Endometrial microvascular endothelial cells (primary cell): ENCODE data around the gene TMEM232. TPM values are rescaled to one million over a fixed set of nuclear protein-coding genes. Genes with fewer than 3 reads are reported as not detected.
"Not testable (repeated sequence)": the region's sequence is repeated elsewhere in the genome, so short reads cannot be mapped to it uniquely, and the experiment has no call there.

Experiments
- in situ Hi-C: cut with HindIII; loops from 2 replicates; pipeline ENCODE4 v1.10.0; 2017; ENCODE audit warnings: low sequenced_read_pairs, low pct_unique_long_range_greater_than_20kb; ENCODE audit errors: inconsistent ontology term
- total RNA-seq: library from RNA; depleted of rRNA; stranded (reverse); fragments of >200 nt; gene quantifications from one replicate; pipeline ENCODE4 v1.2.3, GENCODE V29; 2015; ENCODE audit errors: inconsistent ontology term

TMEM232 gene
- total RNA-seq, 1 donor from 2014 or later = not detected

DNA sequence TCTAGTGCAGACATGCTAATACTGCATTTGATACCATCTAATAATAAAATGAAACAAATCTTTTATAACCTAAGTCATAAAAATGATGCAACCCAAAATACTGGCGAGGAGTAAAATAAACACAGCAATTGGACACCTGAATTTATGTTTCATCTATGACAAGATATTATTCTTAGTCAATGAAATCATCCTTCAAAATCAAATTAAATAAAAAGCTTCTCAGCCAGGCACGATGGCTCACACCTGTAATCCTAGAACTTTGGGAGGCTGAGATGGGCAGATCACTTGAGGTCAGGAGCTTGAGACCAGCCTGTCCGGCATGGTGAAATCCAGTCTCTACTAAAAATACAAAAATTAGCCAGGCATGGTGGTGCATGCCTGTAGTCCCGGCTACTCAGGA lies 179.0 kb downstream of the TMEM232 start:
- in situ Hi-C loops = no loop called here

DNA sequence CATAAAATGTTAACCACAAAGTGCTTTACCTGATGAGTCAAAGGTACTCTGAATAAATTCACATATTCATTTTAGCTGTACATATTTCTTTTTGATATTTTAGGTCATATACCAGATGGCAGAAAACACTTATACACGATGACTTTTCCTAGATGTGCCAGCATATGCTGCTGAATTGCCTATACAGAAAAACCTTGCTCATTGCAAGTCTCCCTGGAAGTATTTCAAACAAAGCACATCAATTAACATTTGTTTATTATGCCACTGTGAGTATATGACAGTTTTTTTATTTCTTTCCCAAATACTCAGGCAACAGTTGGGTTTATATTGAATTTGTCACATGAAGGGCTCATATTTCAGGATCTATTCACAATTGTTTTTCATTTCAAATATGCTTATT lies 180.8 kb downstream of the TMEM232 start:
- in situ Hi-C loops = no loop called here

DNA sequence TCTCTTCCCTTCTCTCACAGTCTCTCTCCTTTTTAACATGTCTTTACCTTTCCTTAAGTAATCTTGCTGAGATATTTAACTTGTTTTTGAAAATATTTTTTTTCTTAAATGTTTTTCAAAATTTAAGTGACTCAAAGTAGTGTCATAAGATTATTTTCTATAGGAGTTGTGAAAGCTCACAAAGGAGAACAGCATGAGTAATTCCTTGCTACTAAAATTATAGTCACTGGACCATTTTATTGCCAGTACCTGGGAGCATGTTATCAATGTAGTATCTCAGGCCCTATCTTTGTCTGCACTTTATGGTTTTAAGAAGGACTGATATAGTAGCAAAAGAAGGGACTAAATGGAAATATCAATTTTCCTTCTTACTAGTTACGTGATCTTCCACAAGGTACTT lies 181.9 kb downstream of the TMEM232 start:
- in situ Hi-C loops = no loop called here

DNA sequence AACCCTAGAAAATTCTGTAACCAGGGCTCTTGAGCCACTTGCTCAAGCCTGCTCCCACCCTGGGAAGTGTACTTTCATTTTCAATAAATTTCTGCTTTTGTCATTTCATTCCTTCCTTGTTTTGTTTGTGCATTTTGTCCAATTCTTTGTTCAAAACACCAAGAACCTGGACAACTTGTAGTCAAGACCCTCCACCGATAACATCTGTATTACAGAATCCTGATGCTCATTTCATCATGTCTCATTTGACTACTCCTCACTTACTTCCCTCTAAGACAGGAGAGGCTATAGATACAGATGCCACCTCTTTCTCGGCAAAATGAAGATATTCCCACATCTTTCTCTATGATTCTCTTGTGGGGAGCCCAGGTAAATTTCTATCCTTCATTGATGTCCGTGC lies 183.5 kb downstream of the TMEM232 start:
- in situ Hi-C loops = no loop called here

DNA sequence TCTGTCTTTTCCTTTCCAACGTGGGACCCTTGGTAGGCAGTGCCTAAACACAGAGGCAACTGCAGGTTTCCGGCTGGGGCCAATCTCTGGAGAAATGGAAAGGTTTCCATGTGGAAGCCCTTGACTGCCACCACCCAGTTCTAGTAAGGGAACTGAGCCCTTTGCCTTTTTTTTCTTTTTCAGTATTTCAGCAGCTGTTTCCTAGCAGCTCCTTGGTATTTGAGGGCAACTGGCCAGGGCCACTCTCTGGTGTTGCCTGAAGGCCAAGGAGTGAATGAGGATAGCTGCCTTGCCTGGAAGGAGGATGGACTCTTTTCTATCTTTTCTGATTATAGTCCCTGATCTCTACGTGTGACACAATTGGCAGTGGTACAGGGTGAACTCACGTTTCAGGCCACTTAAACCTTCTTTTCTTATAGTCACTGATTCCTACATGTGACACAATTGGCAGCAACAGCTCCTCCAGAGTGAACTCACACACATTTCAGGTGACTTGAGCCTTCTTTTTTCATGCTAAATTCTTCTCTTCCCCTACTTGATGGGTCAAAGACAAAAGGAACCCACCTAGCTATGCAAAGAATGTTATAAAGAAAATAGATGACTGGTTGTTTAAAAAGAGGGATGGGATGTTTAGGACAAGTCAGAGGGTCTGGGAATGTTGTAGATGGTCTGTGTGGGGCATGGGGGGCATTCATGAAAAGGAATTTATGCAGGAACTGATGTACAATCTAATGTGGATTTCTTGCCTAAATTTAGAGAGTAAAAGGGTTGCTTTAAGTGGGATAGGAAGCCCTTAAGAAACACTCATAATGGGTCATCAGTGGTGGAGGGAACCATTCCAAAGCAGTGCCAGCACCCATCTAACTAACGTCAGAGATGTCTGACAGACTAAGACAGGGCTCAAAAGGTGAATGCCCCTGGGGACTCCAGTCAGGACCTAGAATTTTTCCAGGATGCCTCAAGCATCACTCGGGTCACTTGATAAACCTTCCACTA lies 190.1 kb downstream of the TMEM232 start:
- in situ Hi-C loops = no loop called here

DNA sequence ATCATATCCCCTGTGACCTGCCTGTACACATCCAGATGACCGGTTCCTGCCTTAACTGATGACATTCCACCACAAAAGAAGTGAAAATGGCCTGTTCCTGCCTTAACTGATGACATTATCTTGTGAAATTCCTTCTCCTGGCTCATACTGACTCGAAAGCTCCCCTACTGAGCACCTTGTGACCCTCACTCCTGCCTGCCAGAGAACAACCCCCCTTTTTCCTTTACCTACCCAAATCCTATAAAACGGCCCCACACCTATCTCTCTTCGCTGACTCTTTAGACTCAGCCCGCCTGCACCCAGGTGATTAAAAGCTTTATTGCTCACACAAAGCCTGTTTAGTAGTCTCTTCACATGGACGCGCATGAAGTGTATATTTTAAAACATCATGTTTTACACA lies 191.3 kb downstream of the TMEM232 start:
- in situ Hi-C loops = not testable (repeated sequence)

DNA sequence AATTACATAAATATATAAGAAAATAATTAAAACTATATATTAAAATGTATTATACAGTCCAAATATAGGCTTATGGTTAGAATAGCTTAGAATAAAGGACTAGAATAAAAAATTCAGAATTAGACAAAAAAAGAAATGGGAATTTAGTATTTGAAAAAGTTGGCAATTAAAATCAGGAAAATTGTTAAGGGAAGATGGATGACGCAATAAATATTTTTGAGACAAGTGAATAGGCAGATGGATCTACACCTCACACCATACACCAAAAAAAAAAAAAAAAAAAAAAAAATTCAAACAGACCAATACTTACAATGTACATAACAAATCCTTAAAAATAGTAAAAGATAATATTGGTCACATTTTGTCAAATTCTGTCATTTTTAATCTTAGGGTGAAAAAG lies 200.7 kb downstream of the TMEM232 start:
- in situ Hi-C loops = no loop called here

DNA sequence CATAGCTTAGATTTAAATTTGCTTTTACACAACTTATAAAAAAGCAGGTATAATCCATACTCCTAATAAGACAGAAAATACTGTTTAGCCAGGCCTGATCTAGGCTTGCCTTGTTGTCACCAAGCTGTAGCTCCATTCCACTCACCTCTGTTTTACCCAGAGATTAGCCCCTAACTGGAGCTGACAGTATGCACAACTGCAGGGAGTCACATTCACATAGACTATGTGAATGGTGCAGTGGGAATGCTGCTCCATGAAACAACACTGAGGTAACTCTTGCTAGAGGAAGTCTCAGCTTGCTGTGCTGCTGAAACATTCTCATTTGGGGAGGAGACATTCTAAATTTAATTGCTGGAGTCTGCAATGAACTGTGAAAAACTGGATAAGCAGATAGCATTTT lies 209.1 kb downstream of the TMEM232 start:
- in situ Hi-C loops = no loop called here

DNA sequence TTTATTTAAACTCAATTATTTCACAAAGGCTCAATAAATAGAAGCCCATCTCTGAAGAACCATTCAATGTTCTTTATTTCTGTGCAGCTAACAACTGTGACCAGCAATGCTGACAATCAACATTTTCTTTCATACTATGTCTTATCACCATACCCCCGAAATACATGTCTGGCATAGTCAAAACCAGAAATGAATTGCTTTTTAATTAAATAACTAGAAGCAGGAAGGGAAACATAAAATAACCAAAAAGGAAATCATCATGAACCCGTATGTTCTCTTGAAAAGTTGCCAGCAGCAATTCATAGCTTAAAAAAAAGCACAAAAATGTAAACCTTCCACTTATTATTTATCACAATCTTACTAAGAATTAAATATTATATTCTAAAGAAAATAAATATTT lies 212.4 kb downstream of the TMEM232 start:
- in situ Hi-C loops = no loop called here

DNA sequence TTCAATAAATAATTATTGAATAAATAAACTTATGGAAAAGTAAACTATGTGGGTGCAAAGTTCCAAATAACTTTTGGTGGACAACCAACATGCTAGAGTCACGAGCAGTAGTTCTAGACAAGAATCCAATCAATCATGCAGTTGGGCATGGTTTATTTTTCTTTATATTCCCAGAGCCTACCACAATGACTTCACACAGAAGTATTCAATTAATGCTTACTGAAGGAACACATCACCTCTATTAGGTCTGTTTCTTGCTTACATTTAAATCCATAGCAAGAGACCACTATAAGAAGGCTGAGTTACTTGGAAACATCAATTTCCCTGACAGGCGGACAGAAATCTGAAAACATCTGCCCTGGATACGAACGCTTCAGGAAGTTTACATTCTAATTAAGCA lies 214.2 kb downstream of the TMEM232 start:
- in situ Hi-C loops = no loop called here

DNA sequence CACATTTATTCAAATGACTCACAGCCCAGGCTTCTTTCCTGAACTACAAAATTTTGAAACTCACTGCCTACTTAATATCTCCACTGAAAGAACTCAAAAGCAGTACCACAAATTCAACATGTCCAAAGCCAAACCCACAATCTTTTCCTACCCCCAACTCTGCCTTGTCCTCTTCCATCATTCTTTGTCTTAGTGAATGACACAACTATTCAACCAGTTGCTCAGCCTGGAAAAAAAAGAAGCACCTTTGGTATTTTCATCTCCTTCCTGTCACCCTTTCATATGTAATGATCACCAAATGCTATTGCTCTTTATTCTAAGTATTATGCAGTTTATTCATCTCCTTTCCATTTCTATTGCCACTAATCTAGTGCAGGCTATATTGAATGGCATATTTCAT lies 216.3 kb downstream of the TMEM232 start:
- in situ Hi-C loops = no loop called here

DNA sequence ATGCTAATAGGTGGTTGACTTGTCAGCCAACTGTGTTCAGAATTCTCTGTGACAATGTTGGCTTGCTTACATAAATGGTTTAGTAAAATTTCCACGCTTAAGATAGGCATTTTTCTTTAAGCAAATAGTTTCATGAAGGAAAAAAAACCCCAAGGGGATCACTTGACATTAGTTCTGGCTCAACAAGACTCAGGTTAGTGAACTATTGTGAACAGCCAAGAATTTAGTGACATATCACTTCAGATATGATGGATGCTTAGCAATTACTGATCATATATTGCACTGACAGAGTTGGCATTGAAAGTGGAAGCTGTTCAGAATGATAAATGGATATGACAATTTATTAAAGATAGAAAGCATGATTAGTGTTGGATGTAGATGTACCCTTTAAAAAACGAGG lies 218.5 kb downstream of the TMEM232 start:
- in situ Hi-C loops = no loop called here

DNA sequence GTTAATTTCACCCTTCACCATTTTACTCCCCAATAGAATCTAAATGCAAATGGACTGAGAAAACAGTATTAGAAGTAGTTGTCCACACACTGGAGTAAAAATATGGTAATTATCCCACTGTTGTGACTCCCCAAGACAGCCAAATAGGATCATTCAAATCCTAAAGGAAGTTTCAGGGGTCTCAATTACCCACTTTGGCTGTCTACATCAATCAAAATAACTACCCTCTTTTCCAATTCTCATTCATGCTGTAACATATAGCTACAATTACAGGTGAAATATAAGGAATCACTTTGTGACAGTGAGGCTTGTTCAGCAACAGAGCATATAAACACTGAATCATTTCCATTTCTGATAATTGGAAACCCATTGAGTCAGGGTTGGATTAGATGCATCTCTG lies 220.1 kb downstream of the TMEM232 start:
- in situ Hi-C loops = no loop called here

DNA sequence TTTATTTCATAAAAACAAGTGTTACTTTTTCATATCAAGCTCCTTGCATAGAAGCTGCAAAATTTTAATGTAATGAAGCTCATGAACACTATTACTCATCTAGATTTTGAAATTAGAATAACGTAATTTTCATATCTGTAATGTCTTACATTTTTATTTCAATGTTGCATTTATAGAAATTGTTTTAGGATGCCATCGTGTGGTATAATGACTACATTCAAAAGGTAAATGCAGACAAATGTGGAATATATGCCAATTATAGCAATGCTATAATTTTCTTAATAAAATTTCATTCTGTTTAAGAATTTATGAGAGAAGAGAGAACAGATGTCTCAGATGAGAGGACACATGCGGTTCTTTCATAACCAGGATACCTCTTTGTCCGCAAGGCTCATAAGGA lies 230.2 kb downstream of the TMEM232 start:
- in situ Hi-C loops = no loop called here

DNA sequence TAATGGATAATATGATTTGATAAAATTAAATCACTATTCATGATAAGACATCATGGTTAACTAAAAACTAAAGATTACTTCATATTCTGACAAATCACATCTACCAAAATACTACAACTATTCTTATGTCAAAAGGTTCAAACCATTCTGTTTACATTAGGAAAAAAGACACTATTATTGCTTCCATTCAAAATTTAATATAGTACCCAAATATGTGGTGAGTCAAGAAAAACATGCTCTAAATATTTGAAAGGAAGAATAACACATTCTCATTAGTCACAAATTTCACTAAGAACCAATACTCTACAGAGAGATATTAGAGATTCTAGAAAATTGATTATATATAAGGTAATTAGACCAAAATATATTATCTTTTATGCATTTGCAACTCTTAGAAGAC lies 234.0 kb downstream of the TMEM232 start:
- in situ Hi-C loops = no loop called here

DNA sequence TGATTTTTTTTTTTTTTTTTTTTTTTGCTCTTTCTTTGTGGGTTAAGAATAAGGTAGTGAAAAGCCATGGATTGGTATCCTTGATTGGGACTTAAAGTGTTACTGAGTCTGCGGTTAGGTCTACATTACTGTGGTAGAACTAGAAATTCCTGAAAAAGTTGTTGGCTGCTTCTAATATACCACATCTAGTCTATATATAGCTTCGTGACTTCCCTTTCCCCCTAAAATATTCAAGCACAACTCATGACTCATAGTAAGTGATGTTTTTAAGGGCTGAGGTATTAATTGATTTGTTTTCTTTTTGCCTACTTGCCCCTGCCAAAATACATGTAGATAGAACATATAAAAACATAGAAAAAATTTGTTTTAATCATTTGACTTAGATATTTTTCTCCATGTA lies 247.6 kb downstream of the TMEM232 start:
- in situ Hi-C loops = no loop called here

DNA sequence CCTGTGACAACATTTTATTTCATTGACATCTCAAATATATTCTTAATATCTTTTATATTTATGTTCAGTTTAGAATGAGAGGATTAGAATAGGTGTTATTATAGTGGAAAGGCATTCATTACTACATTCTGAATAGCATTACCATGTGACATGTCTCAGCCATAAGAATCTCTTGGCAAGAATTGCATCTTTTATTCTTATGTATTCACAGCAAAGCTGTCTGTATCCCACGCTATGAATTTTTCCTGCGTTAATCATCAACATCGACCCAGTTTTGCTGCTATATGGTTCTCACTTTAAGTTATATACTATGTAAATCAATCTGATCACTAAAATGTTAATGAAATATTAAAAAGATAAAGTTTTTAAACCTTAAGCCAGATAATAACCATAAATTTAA lies 248.6 kb downstream of the TMEM232 start:
- in situ Hi-C loops = no loop called here

DNA sequence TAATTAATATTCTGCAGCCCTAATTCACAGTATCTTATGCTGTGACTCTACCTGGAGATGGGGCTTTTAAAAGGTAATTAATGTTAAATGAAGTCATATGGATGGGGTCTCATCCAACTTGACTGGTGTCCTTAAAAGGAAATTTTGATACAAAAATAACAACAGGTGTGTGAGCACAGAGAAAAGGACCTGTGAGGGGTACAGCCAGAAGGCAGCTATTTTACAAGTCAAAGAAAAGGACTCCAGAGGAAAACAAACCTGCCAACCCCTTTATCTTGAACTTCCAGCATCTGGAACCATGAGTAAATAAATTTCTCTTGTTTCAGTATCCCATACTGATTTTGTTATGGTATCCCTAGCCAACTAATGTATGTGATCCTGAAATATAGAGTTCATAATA lies 250.3 kb downstream of the TMEM232 start:
- in situ Hi-C loops = no loop called here

DNA sequence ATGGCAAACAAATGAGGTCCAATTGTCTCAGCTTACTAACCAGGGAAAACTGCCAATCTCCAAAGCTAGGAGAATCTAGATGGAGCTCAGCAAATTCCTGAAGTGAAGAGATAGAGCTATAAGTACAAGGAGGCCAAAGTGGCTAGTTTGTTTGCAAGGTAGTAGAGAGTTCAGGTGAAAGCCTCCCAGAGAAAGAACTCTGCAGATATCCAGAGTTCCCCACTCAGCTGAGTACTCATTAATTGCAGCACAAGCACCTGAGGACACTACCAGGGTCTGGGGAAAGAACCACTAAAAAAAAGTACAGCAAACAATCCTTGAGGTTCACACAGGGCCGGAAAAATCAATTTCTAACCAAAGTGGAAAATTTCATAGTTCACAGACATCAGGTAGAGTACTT lies 250.9 kb downstream of the TMEM232 start:
- in situ Hi-C loops = no loop called here

DNA sequence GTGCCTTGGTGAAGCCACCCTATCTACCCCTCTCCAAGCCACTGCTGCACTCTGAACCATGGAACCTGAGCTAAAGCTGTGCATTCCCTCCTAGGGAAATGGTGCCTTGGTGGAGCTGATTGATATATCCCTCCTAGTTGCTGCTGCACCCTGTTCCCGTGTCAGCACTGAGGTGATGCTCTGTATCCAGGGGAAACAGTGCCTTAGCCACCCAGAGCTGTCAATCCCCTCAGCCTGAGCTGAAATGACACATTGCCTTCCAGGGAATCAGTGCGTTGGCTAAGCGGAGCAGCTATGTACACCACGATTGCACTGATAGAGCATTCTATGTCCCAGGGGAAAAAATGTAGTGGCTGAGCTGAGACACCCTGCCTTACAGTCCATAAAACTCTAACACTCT lies 257.0 kb downstream of the TMEM232 start:
- in situ Hi-C loops = no loop called here

DNA sequence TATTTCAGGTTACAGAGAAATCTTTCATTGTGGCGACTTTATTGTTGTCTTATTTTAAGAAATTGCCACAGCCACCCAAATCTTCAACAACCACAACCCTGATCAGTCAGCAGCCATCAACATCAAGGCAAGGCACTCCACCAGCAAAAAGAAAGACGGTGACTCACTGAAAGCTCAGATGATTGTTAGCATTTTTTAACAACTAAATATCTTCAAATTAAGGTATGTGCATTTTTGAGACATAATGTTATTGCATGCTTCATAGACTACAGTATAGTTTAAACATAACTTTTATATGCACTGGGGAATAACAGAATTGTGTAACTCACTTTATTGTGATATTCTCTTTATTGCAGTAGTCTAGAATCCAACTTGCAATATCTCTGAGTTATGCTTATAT lies 263.4 kb downstream of the TMEM232 start:
- in situ Hi-C loops = no loop called here
